B cell (primary cell): ENCODE data around the gene QRICH2. TPM values are rescaled to one million over a fixed set of nuclear protein-coding genes. Genes with fewer than 3 reads are reported as not detected.
A peak's percentile ranks its signal among the peaks of the same experiment; 100 is the strongest.

Source experiments
- ATAC-seq: fragments of 200-7000 bp; cut with Tn5 transposase; one replicate; pipeline ENCODE4 v1.10.0; 2021; ENCODE audit warnings: low read depth, mild to moderate bottlenecking, moderate number of reproducible peaks, moderate library complexity
- CTCF ChIA-PET: fragments of 350-600 bp; sonication (Branson Sonifier 250); formaldehyde crosslinking; loops from one replicate; lab custom pipeline; 2021; ENCODE audit warnings: antibody characterized with exemption, inconsistent platforms; lab: Charles Lee
- POLR2A ChIA-PET: fragments of 350-600 bp; sonication (Branson Sonifier 250); formaldehyde crosslinking; loops from one replicate; lab custom pipeline; 2021; ENCODE audit warnings: antibody characterized with exemption; lab: Charles Lee
- DNase-seq: peaks from one replicate; pipeline ENCODE4 v3.0.0; 2013
- H2AFZ ChIP-seq: 2 replicates; pipeline ENCODE4 v1.6.1; 2012; ENCODE audit warnings: mild to moderate bottlenecking, low read depth, low read length; ENCODE audit not compliant: insufficient read depth, poor library complexity, severe bottlenecking
- H3K27ac ChIP-seq, 2 donors: 1 replicate in 1 of 2; 2 replicates in 1 of 2; pipeline ENCODE4 v1.5.1; 2012 to 2013; ENCODE audit warnings: low read length in 2 of 2, mild to moderate bottlenecking in 2 of 2, moderate library complexity in 1 of 2
- H3K27me3 ChIP-seq, 4 experiments: fragments of 200-600 bp in 1 of 4; sonication (generic) in 1 of 4; replicated peaks in 1 of 4; 1 replicate in 2 of 4; 2 replicates in 2 of 4; pipeline versions ENCODE4 v1.6.1 to v1.7.0; 2013 to 2016; ENCODE audit warnings: low read length in 3 of 4, mild to moderate bottlenecking in 2 of 4, mixed read lengths in 1 of 4, moderate library complexity in 1 of 4; ENCODE audit not compliant: insufficient read depth in 4 of 4, control insufficient read depth in 3 of 4; ENCODE audit errors: control extremely low read depth in 1 of 4
- H3K36me3 ChIP-seq, 2 experiments: replicated peaks in 1 of 2; 1 replicate in 1 of 2; 2 replicates in 1 of 2; pipeline versions ENCODE4 v1.6.1 to v1.7.1; 2013; ENCODE audit warnings: low read length in 1 of 2; ENCODE audit not compliant: insufficient read depth in 2 of 2, control insufficient read depth in 1 of 2; ENCODE audit errors: control extremely low read depth in 1 of 2, extremely low read depth in 1 of 2
- H3K4me1 ChIP-seq, 2 donors: fragments of 200-600 bp in 1 of 2; sonication (generic) in 1 of 2; 1 replicate in 1 of 2; 2 replicates in 1 of 2; pipeline versions ENCODE4 v1.5.1 to v1.6.1; 2013 to 2017; ENCODE audit warnings: low read length in 2 of 2; ENCODE audit not compliant: control insufficient read depth in 2 of 2, insufficient read depth in 2 of 2
- H3K4me2 ChIP-seq: replicated peaks from 2 replicates; pipeline ENCODE3; 2012; ENCODE audit warnings: mild to moderate bottlenecking, low read depth, low read length; ENCODE audit not compliant: poor library complexity, severe bottlenecking
- H3K4me3 ChIP-seq, 5 experiments: fragments of 200-600 bp in 1 of 5; sonication (generic) in 1 of 5; 1 replicate in 3 of 5; 2 replicates in 2 of 5; pipeline versions ENCODE4 v1.5.1 to v1.7.0; 2011 to 2016; ENCODE audit warnings: low read length in 4 of 5, mild to moderate bottlenecking in 4 of 5, low read depth in 2 of 5, control low read depth in 1 of 5, moderate library complexity in 1 of 5; ENCODE audit not compliant: insufficient read depth in 1 of 5; ENCODE audit errors: control extremely low read depth in 1 of 5, extremely low read depth in 1 of 5
- H3K79me2 ChIP-seq: fragments of 200-600 bp; sonication (generic); one replicate; pipeline ENCODE4 v1.6.0; 2016; ENCODE audit warnings: low read length; ENCODE audit not compliant: control insufficient read depth, insufficient read depth
- H3K9ac ChIP-seq: fragments of 200-600 bp; sonication (generic); 2 replicates; pipeline ENCODE4 v1.6.1; 2017; ENCODE audit warnings: mild to moderate bottlenecking, low read length, moderate library complexity
- H3K9me3 ChIP-seq, 3 donors: one replicate each; pipeline versions ENCODE4 v1.6.1 to v1.7.1; 2013; ENCODE audit warnings: low read length in 2 of 3; ENCODE audit not compliant: control insufficient read depth in 2 of 3, insufficient read depth in 1 of 3; ENCODE audit errors: control extremely low read depth in 1 of 3
- H4K20me1 ChIP-seq: 2 replicates; pipeline ENCODE4 v1.6.0; 2012; ENCODE audit warnings: mild to moderate bottlenecking, low read length; ENCODE audit not compliant: insufficient read depth, control insufficient read depth, poor library complexity, severe bottlenecking
- H3K27ac Mint-ChIP-seq: one replicate; pipeline ENCODE4 v1.8.0; 2021; ENCODE audit warnings: mixed read lengths
- H3K27me3 Mint-ChIP-seq: one replicate; pipeline ENCODE4 v1.8.0; 2021; ENCODE audit warnings: mixed read lengths
- H3K4me1 Mint-ChIP-seq: one replicate; pipeline ENCODE4 v1.8.0; 2021; ENCODE audit warnings: mixed read lengths
- H3K4me3 Mint-ChIP-seq: one replicate; pipeline ENCODE4 v1.8.0; 2021; ENCODE audit warnings: mixed read lengths
- H3K9me3 Mint-ChIP-seq: one replicate; pipeline ENCODE4 v1.8.0; 2022; ENCODE audit warnings: mixed read lengths; ENCODE audit not compliant: insufficient read depth
- EZH2 ChIP-seq: IDR thresholded peaks from 2 replicates; pipeline ENCODE4 v1.6.1; 2012; ENCODE audit warnings: borderline replicate concordance, low read depth, mild to moderate bottlenecking, moderate library complexity, low read length; ENCODE audit not compliant: insufficient read depth, poor library complexity, severe bottlenecking
- WGBS: methylation state at CpG from one replicate; pipeline ENCODE4 v1.1.5; 2013; ENCODE audit warnings: missing lambda C conversion rate; ENCODE audit not compliant: insufficient coverage; 5-methylcytosine and 5-hydroxymethylcytosine counted together
- intact Hi-C: fragments of 100-400 bp; cut with micrococcal nuclease; formaldehyde crosslinking; loops from one replicate; pipeline ENCODE4 v1.10.0; 2022
- polyA plus RNA-seq: library from polyadenylated mRNA; depleted of rRNA; stranded (reverse); fragments of >200 nt; gene quantifications from 2 replicates; pipeline ENCODE4 v1.2.3, GENCODE V29; 2012
- total RNA-seq, 2 donors: library from RNA; stranded (reverse); fragments of 120-200 nt in 1 of 2; gene quantifications; 1 replicate in 1 of 2; 2 replicates in 1 of 2; pipeline versions ENCODE4 v1.2.3 to v1.2.4, GENCODE V29; 2013 to 2022
- TF ChIP-seq, protein P1 (sequence below): fragments of 200-600 bp; IDR thresholded peaks from one replicate; pipeline ENCODE4 v1.8.0; 2022; ENCODE audit warnings: antibody characterized with exemption, mild to moderate bottlenecking

Gene QRICH2
- total and polyA plus RNA-seq, 2 donors (not counting 1 experiment from before 2014, with no cell fraction given) = 4.4 to 4.5 TPM

DNA sequence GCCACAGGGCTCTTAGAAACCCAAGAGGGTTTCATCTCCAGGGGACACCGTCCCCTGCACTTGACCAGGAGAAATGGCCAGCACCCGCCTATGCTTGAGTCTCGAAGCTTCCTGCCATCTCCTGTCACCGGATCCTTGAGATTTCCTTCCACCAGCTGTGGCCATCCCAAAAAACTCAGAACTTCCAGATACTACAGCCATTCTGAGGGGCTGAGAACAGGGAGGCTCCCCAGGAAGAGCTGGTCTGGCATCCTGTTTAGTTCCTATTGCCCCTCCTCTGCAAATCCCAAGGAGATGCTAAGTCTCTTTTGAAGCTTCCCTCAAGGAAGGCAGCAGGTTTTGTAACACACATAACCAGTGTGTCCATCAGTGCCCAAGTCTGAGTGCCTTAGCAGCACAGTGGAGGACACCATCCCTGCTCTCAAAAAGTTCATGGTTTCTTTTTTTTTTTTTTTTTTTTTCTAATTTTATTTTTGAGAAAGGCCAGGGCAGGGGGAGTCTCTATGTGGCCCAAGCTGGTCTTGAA, 41.0 kb downstream of the QRICH2 start:
- Histone ChIP-seq H3K27ac (peak overlapping the region; percentile 77 to 94), H3K4me1 (peaks cover 76 to 86% of the 10 kb centered on the region in 2 donors), H3K9me3 (no peaks in the 10 kb centered on the region), H3K36me3 (peaks cover 2 to 16% of the 10 kb centered on the region in 2 experiments), H3K4me3 (peak overlapping the region; percentile 61 to 91 (median 88)), H3K9ac (peak overlapping the region; percentile 90), H3K79me2 (peaks cover 44% of the 10 kb centered on the region), H4K20me1 (peaks cover 14% of the 10 kb centered on the region), H3K4me2 (peak overlapping the region; percentile 92), H3K27me3 (no peaks in the 10 kb centered on the region), H2AFZ (no peak overlapping the region)
- ATAC-seq = no peak
- DNase-seq = peak; percentile 28
- peak overlapping the region; percentile 94 for H3K4me3 Mint-ChIP-seq
- peaks cover 71% of the 10 kb centered on the region for H3K4me1 Mint-ChIP-seq
- WGBS = 65% methylated on average over 4 of the region's 4 CpGs
- no peaks in the 10 kb centered on the region for H3K27me3 Mint-ChIP-seq
- ChIA-PET POLR2A (interaction anchor here (0.6 to 1.2 kb wide), 9 partner anchors 8 to 939 kb away, joined by 3 to 7 read pairs (median 4); no protein-coding TSS in a partner anchor), CTCF (interaction anchor here (0.6 to 16.7 kb wide), 7 partner anchors 9 to 358 kb away, joined by 3 to 435 read pairs (median 4); no protein-coding TSS in a partner anchor)
- intact Hi-C loops = loop anchor here (5.0 to 10.0 kb wide), 3 partner anchors 362 to 1180 kb away; partner anchors contain the start of genes MRPL38 and SUMO2
- H3K27ac Mint-ChIP-seq = peak overlapping the region; percentile 96
- H3K9me3 Mint-ChIP-seq = no peaks in the 10 kb centered on the region
- no peak for TF ChIP-seq EZH2
- TF ChIP-seq, protein P1, sequence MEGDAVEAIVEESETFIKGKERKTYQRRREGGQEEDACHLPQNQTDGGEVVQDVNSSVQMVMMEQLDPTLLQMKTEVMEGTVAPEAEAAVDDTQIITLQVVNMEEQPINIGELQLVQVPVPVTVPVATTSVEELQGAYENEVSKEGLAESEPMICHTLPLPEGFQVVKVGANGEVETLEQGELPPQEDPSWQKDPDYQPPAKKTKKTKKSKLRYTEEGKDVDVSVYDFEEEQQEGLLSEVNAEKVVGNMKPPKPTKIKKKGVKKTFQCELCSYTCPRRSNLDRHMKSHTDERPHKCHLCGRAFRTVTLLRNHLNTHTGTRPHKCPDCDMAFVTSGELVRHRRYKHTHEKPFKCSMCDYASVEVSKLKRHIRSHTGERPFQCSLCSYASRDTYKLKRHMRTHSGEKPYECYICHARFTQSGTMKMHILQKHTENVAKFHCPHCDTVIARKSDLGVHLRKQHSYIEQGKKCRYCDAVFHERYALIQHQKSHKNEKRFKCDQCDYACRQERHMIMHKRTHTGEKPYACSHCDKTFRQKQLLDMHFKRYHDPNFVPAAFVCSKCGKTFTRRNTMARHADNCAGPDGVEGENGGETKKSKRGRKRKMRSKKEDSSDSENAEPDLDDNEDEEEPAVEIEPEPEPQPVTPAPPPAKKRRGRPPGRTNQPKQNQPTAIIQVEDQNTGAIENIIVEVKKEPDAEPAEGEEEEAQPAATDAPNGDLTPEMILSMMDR = no peak
